HAP-1 (cell line): ENCODE measurements around the gene AGR3.

ENCODE experiments used
- DNase-seq, 2 experiments: peaks; one replicate each; pipeline ENCODE4 v3.0.0-alpha.2; 2016 to 2020; ENCODE audit warnings: low spot score in 2 of 2
- H3K27me3 ChIP-seq: fragments of 250-450 bp; sonication (Bioruptor Pico); 2 replicates; pipeline ENCODE4 v1.5.1; 2020; ENCODE audit warnings: low read depth, mild to moderate bottlenecking, moderate library complexity
- H3K36me3 ChIP-seq: fragments of 250-450 bp; sonication (Bioruptor Pico); replicated peaks from 2 replicates; pipeline ENCODE4 v1.5.1; 2020; ENCODE audit warnings: mild to moderate bottlenecking
- H3K4me1 ChIP-seq: fragments of 250-450 bp; sonication (Bioruptor Pico); 2 replicates; pipeline ENCODE4 v1.5.1; 2020; ENCODE audit warnings: mild to moderate bottlenecking
- H3K4me3 ChIP-seq: fragments of 250-450 bp; sonication (Bioruptor Pico); 2 replicates; pipeline ENCODE4 v1.5.1; 2020; ENCODE audit warnings: mild to moderate bottlenecking, moderate library complexity
- H3K9me3 ChIP-seq: fragments of 250-450 bp; sonication (Bioruptor Pico); 2 replicates; pipeline ENCODE4 v1.5.1; 2020; ENCODE audit warnings: mild to moderate bottlenecking, moderate library complexity
- in situ Hi-C: fragments of 300-500 bp; cut with MboI; formaldehyde crosslinking; loops from 3 replicates; pipeline ENCODE4 v1.14.3; 2020; ENCODE audit warnings: low sequenced_read_pairs, inconsistent platforms, mixed read lengths

AGR3 gene

DNA sequence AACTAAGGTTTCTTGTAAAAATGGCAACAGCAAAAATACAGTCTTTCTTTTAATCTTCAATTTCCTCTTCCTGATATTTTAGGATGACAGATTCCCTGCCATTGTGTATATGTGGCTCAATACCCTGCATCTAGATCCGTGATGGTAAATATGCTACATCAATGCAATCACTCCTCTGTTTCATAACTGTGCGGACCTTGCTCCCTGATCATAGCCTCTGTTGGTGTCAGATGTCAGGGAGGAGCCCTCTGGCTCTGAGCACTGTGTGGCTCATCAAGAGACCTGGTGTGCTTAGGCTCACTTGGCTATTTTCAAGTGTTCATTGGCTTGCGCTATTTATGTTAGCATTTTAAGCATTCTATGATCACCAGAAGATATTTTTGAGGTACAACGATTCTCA, 33.0 kb upstream of the AGR3 start:
- in situ Hi-C loops = loop anchor here (5.0 to 10.0 kb wide), 2 partner anchors 112 to 220 kb away; partner anchors contain the start of gene AGR2
- Histone ChIP-seq H3K27me3 (no peaks in the 10 kb centered on the region), H3K4me1 (no peaks in the 10 kb centered on the region), H3K4me3 (no peak overlapping the region), H3K36me3 (no peaks in the 10 kb centered on the region), H3K9me3 (no peaks in the 10 kb centered on the region)
- no peak for DNase-seq

DNA sequence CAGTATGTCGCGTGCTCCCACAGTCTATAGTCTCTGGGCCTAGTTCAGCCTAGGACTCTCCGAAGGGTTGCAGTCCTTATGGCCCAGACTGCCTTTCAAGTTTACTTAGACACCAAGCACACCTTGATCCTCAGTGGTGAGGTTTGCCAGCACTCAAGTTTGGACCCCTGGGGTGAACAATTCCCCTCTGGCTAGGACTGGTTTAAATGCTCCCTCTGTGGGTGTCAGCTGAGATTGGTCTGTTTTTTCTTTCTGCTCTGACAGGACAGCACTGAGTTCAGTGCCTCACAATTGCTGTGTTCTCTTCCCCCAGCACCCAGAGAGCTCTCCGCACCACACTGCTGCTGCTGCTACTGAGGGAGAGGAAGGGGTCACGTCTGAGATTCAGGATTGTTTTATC, 31.9 kb upstream of the AGR3 start:
- Histone ChIP-seq H3K4me3 (no peak overlapping the region), H3K36me3 (no peaks in the 10 kb centered on the region), H3K9me3 (no peaks in the 10 kb centered on the region), H3K4me1 (no peaks in the 10 kb centered on the region), H3K27me3 (no peaks in the 10 kb centered on the region)
- DNase-seq = no peak
- in situ Hi-C loops = loop anchor here (10.0 kb wide), 1 partner anchor 219 kb away; no protein-coding TSS in a partner anchor

DNA sequence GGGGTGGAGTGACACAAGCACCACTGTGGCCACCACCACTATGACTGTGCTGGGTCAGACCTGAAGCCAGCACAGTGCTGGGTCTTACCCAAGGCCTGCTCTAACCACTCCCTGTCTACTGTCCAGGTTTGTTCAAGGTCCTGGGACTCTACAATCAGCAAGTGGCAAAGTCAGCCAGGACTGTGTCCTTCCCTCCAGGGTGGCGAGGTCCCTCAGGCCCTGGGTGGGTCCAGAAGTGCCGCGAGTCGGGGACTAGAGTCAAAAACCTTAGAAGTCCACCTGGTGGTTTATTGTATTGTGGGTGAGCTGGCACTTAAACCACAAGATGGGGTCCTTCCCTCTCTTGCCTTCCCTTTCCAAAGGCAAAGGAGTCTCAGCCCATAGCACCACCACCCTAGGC, 30.8 kb upstream of the AGR3 start:
- in situ Hi-C loops = loop anchor here (10.0 kb wide), 1 partner anchor 218 kb away; no protein-coding TSS in a partner anchor
- Histone ChIP-seq H3K9me3 (no peaks in the 10 kb centered on the region), H3K27me3 (no peaks in the 10 kb centered on the region), H3K4me1 (no peaks in the 10 kb centered on the region), H3K4me3 (no peak overlapping the region), H3K36me3 (no peaks in the 10 kb centered on the region)
- DNase-seq = no peak

DNA sequence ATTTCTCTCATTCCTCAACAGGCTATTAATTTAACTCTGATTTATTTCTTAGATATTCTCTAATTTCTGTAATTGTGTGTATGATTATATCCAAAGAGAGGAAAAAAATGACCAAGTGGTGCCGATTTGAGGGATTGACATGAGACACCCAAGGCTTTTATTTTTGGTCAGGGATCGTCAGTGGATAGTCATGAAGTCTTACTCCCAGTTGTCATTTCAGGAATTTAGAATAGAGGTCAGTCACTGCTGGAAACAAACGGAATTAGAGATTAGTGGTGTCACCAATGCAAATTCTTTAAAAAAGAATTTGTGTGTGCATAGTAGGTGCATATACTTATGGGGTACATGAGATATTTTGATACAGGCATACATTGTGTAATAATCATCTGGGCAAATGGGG, 26.8 kb upstream of the AGR3 start:
- in situ Hi-C loops = no loop called here
- H3K27me3 ChIP-seq = no peaks in the 10 kb centered on the region
- H3K9me3 ChIP-seq = no peaks in the 10 kb centered on the region
- H3K4me3 ChIP-seq = no peak overlapping the region
- DNase-seq = no peak
- H3K4me1 ChIP-seq = peaks cover 19% of the 10 kb centered on the region
- no peaks in the 10 kb centered on the region for H3K36me3 ChIP-seq

DNA sequence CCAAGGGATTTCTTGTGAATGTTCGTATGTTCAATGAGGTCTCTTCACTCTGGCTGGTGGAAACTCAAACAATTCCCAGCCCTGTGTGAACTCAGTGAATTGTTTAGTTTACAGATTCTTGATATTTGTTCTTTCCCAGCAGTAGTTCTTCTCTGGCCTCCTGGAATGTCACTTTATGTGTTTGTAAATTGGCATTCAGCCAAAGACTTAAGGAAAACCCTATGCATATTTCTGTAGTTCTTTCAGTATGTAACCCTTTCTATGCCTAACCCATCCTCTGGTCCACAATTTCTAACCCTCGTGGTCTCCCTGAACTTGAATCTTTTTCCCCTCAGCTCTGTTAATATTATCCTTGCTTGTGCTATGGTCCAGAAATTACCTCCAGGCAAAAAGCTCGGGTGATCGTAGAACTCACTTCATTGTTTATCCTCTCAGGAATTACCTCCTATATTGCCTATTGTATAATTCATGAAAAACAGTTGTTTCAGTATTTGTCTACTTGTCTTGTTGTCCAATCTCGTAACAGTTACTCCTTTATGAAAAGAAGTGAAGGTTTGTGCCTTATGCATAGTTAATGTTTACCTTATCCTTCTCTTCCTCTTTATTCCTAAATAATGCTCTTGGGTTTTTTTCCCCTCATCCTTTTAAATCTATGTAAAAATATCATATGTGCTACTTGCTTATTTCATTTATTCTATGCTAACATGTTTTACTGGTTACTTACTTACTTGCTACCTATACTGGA, 23.7 kb upstream of the AGR3 start:
- Histone ChIP-seq H3K4me3 (no peak overlapping the region), H3K36me3 (no peaks in the 10 kb centered on the region), H3K4me1 (peaks cover 19% of the 10 kb centered on the region), H3K9me3 (no peaks in the 10 kb centered on the region), H3K27me3 (no peaks in the 10 kb centered on the region)
- in situ Hi-C loops = no loop called here
- DNase-seq = peak; percentile 50 to 91

DNA sequence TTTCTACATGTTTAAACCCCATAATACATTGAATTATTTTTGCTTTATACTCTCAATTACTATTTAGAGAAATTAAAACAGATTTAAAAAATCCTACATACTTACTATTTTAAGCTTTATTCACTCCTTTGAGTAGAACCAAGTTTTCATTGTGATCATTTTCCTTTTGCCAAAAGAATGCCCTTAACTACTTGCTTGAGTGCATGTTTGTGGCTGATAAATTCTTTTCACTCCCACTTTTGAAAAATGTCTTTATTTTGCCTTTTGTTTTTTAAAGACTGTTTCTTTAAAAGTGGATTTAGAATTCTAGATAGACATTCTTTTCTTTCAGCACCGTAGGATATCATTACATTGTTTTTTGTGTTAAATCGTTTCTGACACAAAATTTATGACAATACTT, 22.3 kb upstream of the AGR3 start:
- Histone ChIP-seq H3K36me3 (no peaks in the 10 kb centered on the region), H3K9me3 (no peaks in the 10 kb centered on the region), H3K4me3 (no peak overlapping the region), H3K27me3 (no peaks in the 10 kb centered on the region), H3K4me1 (peaks cover 22% of the 10 kb centered on the region)
- in situ Hi-C loops = no loop called here
- peak in 1 of 2 experiments; percentile 67 for DNase-seq

DNA sequence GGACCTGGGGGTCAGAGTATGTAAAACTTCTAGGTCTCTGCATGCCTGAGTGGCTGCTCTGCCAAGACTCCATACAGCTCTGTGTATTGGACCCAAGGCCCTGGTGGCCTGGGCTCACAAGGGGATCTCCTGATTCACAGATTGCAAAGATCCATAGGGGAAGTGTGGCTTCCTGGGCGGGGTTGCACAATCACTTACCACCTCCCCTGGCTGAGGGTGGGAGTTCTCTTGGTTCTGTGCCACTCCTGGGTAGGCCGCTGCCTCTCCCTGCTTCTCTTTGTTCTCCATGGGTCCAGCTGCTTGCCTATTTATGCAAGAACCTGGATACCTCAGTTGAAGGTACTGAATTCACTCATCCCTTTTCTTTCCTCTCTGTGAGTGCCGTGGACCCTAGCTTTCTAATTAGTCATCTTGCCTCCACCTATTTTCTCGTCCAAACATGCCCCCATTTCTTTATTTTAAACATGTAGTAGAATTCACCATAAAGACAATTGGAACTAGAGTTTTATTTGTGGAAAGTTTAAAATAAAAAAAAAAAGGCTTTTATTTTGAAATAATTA, 18.5 kb upstream of the AGR3 start:
- no peaks in the 10 kb centered on the region for H3K27me3 ChIP-seq
- H3K9me3 ChIP-seq = no peaks in the 10 kb centered on the region
- no peak overlapping the region for H3K4me3 ChIP-seq
- DNase-seq = no peak
- H3K4me1 ChIP-seq = peaks cover 19% of the 10 kb centered on the region
- H3K36me3 ChIP-seq = no peaks in the 10 kb centered on the region
- in situ Hi-C loops = no loop called here

DNA sequence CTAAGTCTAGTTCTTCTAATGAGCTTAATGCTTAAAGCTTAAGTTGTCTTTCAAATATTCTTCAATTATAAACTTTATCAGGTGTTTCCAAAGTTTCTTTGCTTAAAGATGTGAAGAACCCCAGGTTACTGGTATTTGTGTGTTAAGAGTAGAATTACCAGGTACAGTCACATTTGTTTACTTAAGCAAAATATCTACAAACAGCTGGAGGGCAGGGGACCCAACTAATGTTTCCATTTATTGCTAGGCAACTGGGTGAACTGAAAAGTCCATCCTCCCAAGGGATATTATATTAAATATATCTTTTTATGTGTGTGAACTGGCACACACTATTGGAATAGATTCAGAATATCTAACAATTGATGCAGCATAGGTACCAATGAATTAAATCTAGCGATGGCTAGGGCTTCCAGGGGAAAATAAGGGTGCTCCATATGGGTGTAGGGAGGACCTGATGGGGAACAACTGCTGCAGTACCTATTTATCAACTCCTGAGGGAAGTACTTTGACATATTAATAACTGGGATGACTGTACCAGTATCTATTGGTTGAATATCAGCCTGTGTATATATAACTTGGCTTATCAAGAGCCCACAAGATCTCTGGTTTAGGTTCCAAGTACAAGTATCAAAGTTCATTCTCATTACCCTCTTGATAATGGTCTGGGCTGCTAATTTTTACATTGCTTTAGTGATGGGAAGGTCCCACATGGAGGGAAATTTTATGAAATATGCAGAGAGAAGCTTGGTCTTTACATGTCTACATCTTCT, 10.3 kb upstream of the AGR3 start:
- no peaks in the 10 kb centered on the region for H3K36me3 ChIP-seq
- no peaks in the 10 kb centered on the region for H3K27me3 ChIP-seq
- DNase-seq = no peak
- no peaks in the 10 kb centered on the region for H3K9me3 ChIP-seq
- no peaks in the 10 kb centered on the region for H3K4me1 ChIP-seq
- in situ Hi-C loops = no loop called here
- no peak overlapping the region for H3K4me3 ChIP-seq

DNA sequence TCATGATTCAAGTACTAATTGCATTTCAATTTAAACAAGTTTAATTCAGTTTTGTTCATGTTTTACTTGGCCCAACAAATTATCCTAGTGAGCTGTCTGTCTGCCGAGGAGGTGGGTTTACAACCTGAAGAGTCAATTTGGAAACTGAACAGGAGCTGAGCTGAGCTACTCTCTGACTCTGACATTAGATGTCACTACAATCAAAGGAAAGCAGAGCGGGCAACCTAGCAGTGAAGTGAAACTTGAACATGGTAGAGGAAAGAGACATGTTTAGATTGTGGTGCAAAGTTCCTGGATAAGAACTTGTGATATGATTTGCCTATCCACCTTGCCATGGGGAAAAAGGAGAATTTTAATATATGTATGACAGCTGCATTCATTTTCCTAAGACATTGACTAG, 9.6 kb upstream of the AGR3 start:
- in situ Hi-C loops = no loop called here
- Histone ChIP-seq H3K4me3 (no peak overlapping the region), H3K4me1 (no peaks in the 10 kb centered on the region), H3K27me3 (no peaks in the 10 kb centered on the region), H3K9me3 (no peaks in the 10 kb centered on the region), H3K36me3 (no peaks in the 10 kb centered on the region)
- no peak for DNase-seq

DNA sequence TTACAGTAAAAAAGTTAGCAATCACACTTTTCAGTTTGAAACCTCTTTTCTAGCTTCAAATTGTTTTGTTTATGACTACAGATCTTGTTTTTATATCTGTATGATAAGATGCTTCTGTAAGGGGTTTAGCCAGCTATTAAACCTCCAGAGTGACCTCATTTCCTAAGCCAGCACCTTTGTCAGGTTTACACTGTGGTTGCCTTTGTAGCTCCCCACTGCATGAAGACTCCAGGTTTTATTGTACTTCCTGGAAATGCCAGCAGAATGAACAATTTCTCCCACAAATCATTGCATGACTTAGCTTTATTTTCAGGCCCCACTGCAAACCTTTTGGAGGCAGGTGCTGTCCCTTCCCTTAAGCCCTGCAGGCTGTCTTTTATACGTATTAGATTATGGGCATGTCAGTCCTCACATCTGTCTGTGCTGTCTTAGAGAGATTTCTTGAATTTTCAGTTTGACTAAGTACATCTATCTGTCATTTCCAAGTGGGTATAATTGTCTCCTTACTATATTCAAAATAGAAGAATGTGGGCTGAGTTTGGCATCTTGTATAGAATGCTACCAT, 8.2 kb upstream of the AGR3 start:
- Histone ChIP-seq H3K4me3 (no peak overlapping the region), H3K27me3 (no peaks in the 10 kb centered on the region), H3K4me1 (no peaks in the 10 kb centered on the region), H3K36me3 (no peaks in the 10 kb centered on the region), H3K9me3 (no peaks in the 10 kb centered on the region)
- DNase-seq = no peak
- in situ Hi-C loops = no loop called here

DNA sequence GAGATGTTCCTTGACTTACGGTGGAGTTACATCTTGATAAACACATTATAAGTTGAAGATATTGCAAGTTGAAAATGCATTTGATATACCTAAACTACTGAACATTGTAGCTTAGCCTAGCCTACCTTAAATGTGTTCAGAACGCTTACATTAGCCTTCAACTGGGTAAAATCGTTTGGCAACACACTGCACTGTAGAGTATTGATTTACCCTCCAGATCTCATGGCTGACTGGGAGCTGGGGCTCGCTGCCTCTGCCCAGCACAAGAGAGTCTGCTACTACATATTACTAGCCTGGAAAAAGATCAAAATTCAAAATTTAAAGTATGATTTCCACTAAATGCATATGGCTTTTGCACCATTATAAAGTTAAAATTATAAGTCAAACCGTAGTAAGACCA, 7.5 kb upstream of the AGR3 start:
- no peak for DNase-seq
- no peaks in the 10 kb centered on the region for H3K36me3 ChIP-seq
- H3K9me3 ChIP-seq = no peaks in the 10 kb centered on the region
- no peak overlapping the region for H3K4me3 ChIP-seq
- no peaks in the 10 kb centered on the region for H3K4me1 ChIP-seq
- H3K27me3 ChIP-seq = no peaks in the 10 kb centered on the region
- in situ Hi-C loops = no loop called here

DNA sequence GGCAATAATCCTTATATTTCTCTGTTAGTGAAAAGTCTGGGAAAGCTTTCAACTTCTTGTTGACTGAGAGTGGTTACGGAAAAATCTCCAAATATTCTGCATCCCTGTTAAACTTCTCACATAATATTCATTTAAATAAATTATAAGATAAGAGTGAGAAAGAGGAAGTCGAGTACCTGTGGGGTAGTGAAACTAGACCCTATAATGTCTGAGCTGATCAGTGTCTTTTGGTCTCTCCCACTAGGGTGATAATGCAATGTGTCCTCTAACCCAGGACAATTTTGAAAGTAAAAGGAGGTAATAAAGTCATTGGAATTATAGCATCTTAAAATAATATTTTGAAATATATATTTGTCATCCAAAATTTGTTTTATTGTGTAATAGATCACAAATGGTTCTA, 2.1 kb upstream of the AGR3 start:
- H3K9me3 ChIP-seq = no peaks in the 10 kb centered on the region
- no peak overlapping the region for H3K4me3 ChIP-seq
- no peak for DNase-seq
- H3K36me3 ChIP-seq = no peaks in the 10 kb centered on the region
- in situ Hi-C loops = no loop called here
- peaks cover 6% of the 10 kb centered on the region for H3K4me1 ChIP-seq
- H3K27me3 ChIP-seq = no peaks in the 10 kb centered on the region

DNA sequence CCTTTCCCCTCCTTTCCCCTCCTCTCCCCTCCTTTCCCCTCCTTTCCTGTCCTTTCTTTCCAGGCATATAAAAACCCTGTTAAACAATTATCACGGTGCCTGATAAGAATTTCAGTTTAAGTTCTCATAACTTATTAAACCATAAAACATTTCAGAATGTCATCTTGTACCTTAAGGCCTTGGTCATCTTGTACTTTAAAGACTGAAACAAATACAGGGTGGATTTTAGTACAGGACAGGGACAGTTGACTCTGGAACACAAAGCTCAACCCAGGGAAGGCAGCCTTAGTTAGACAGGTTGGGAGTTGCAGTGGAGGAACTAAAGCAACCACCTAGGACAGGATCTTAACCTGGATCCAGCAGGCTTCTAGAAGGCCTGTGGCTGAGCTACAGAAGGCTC, 1.2 kb downstream of the AGR3 start:
- DNase-seq = no peak
- in situ Hi-C loops = no loop called here
- no peaks in the 10 kb centered on the region for H3K27me3 ChIP-seq
- H3K9me3 ChIP-seq = no peaks in the 10 kb centered on the region
- H3K4me1 ChIP-seq = peaks cover 18% of the 10 kb centered on the region
- no peaks in the 10 kb centered on the region for H3K36me3 ChIP-seq
- no peak overlapping the region for H3K4me3 ChIP-seq

DNA sequence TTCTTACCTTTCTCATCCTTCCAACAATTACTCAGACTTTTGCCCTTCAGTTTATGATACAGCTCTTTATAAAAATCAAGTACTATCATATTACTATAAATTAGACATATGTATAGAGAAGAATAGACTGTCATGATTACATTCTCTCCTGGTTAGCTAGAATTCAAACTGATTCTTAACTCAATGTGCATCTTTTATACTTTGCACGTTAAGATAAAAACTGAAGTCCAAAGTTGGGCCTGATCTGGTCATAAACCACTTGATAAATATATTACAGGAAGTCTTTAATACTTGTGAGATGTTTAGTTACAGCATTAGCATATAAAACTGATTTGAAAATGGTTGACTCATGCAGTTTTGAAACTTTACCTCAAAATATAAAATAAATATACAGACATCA, 2.6 kb downstream of the AGR3 start:
- in situ Hi-C loops = no loop called here
- Histone ChIP-seq H3K36me3 (no peaks in the 10 kb centered on the region), H3K4me1 (peaks cover 23% of the 10 kb centered on the region), H3K27me3 (no peaks in the 10 kb centered on the region), H3K9me3 (no peaks in the 10 kb centered on the region), H3K4me3 (no peak overlapping the region)
- no peak for DNase-seq
